VCaP (cell line): ENCODE data around the gene DNAJB1.
"Not testable (repeated sequence)": the region's sequence is repeated elsewhere in the genome, so short reads cannot be mapped to it uniquely, and the experiment has no call there.

Experiments
- H3K27ac ChIP-seq: fragments of 450-650 bp; 2 replicates; pipeline ENCODE4 v1.5.1; 2017
- CTCF ChIP-seq: fragments of 450-650 bp; conservative IDR thresholded peaks from 2 replicates; pipeline ENCODE4 v1.5.1; 2017; ENCODE audit warnings: mild to moderate bottlenecking, moderate library complexity

Gene DNAJB1

GRCh38 chr19:14517840-14518505 is at the start of gene DNAJB1:
Gene DNAJB1 (minus strand): TSS chr19:14518397. CDS start chr19:14518349, 48 bp downstream.
- no peak for TF ChIP-seq CTCF
- H3K27ac ChIP-seq: peak within 1 kb of the TSS; percentile 89

- TF ChIP-seq CTCF: no peak
- no peak overlapping the region for H3K27ac ChIP-seq
Measured at GRCh38 chr19:14567079-14567478, 48.9 kb upstream of the DNAJB1 start.

- TF ChIP-seq CTCF: no peak
- no peak overlapping the region for H3K27ac ChIP-seq
Measured at GRCh38 chr19:14566712-14567077, 48.5 kb upstream of the DNAJB1 start.

GRCh38 chr19:14565765-14566711 is 47.8 kb upstream of the DNAJB1 start:
- TF ChIP-seq CTCF: no peak
- no peak overlapping the region for H3K27ac ChIP-seq

- no peak for TF ChIP-seq CTCF
- H3K27ac ChIP-seq: no peak overlapping the region
Measured at GRCh38 chr19:14565298-14565679, 47.1 kb upstream of the DNAJB1 start.

- not testable (repeated sequence) for H3K27ac ChIP-seq
Measured at GRCh38 chr19:14564652-14565297, 46.6 kb upstream of the DNAJB1 start.

GRCh38 chr19:14563989-14564651 is 45.9 kb upstream of the DNAJB1 start:
- H3K27ac ChIP-seq: no peak overlapping the region
- TF ChIP-seq CTCF: no peak
